ENCODE measurements around the gene TGIF2. TPM values are rescaled to one million over a fixed set of nuclear protein-coding genes. Genes with fewer than 3 reads are reported as not detected.
A peak's percentile ranks its signal among the peaks of the same experiment; 100 is the strongest.

The TGIF2 gene
- total RNA-seq, 2 donors from 2014 or later = 5.3 to 7.6 TPM

GRCh38 chr20:36572701-36573102 lies 695 bp upstream of the TGIF2 start:
- no peak for DNase-seq (ENCODE audit: low spot score)
- intact Hi-C loops (cut with DNase I) = no loop called here

GRCh38 chr20:36573798-36574365 lies 485 bp downstream of the TGIF2 start:
- DNase-seq (ENCODE audit: low spot score) = peak; percentile 84
- intact Hi-C loops (cut with DNase I) = no loop called here

- DNase-seq (ENCODE audit: low spot score) = no peak
- intact Hi-C loops (cut with DNase I) = no loop called here
Observed at GRCh38 chr20:36574366-36575135, 1.2 kb downstream of the TGIF2 start.

GRCh38 chr20:36576081-36576445 lies 2.7 kb downstream of the TGIF2 start:
- DNase-seq (ENCODE audit: low spot score) = no peak
- intact Hi-C loops (cut with DNase I) = no loop called here

- intact Hi-C loops (cut with DNase I) = no loop called here
- DNase-seq (ENCODE audit: low spot score) = no peak
Observed at GRCh38 chr20:36578356-36579041, 5.1 kb downstream of the TGIF2 start.

GRCh38 chr20:36579996-36580545 lies 6.7 kb downstream of the TGIF2 start:
- DNase-seq (ENCODE audit: low spot score) = no peak
- intact Hi-C loops (cut with DNase I) = no loop called here

- DNase-seq (ENCODE audit: low spot score) = no peak
- intact Hi-C loops (cut with DNase I) = no loop called here
Observed at GRCh38 chr20:36582322-36582721, 8.9 kb downstream of the TGIF2 start.

- DNase-seq (ENCODE audit: low spot score) = no peak
- intact Hi-C loops (cut with DNase I) = no loop called here
Observed at GRCh38 chr20:36582821-36583220, 9.4 kb downstream of the TGIF2 start.

- intact Hi-C loops (cut with DNase I) = no loop called here
- DNase-seq (ENCODE audit: low spot score) = no peak
Observed at GRCh38 chr20:36584018-36584481, 10.7 kb downstream of the TGIF2 start.

GRCh38 chr20:36585410-36586125 lies 12.2 kb downstream of the TGIF2 start:
- no peak for DNase-seq (ENCODE audit: low spot score)
- intact Hi-C loops (cut with DNase I) = no loop called here

GRCh38 chr20:36587388-36588070 lies 14.1 kb downstream of the TGIF2 start:
- no peak for DNase-seq (ENCODE audit: low spot score)
- intact Hi-C loops (cut with DNase I) = no loop called here

- intact Hi-C loops (cut with DNase I) = no loop called here
- no peak for DNase-seq (ENCODE audit: low spot score)
Observed at GRCh38 chr20:36591281-36591680, 17.9 kb downstream of the TGIF2 start.

- DNase-seq (ENCODE audit: low spot score) = no peak
- intact Hi-C loops (cut with DNase I) = no loop called here
Observed at GRCh38 chr20:36591854-36592641, 18.7 kb downstream of the TGIF2 start.

GRCh38 chr20:36593347-36593929 lies 20.0 kb downstream of the TGIF2 start:
- intact Hi-C loops (cut with DNase I) = no loop called here
- DNase-seq (ENCODE audit: low spot score) = no peak

- no peak for DNase-seq (ENCODE audit: low spot score)
- intact Hi-C loops (cut with DNase I) = loop anchor here in 1 of 2 donors (10.0 kb wide), 1 partner anchor 155 kb away; no protein-coding TSS in a partner anchor
Observed at GRCh38 chr20:36599912-36600345, 26.5 kb downstream of the TGIF2 start.

GRCh38 chr20:36601540-36601939 lies 28.1 kb downstream of the TGIF2 start:
- intact Hi-C loops (cut with DNase I) = loop anchor here in 1 of 2 donors (10.0 kb wide), 1 partner anchor 153 kb away; no protein-coding TSS in a partner anchor
- DNase-seq (ENCODE audit: low spot score) = no peak

GRCh38 chr20:36604952-36605398 lies 31.6 kb downstream of the TGIF2 start:
- intact Hi-C loops (cut with DNase I) = loop anchor here in 1 of 2 donors (10.0 kb wide), 1 partner anchor 150 kb away; no protein-coding TSS in a partner anchor
- peak; percentile 86 for DNase-seq (ENCODE audit: low spot score)

Data from posterior vena cava (tissue), 2 donors.